Gastroesophageal sphincter (tissue), 3 donors: ENCODE data around the gene RARRES1.

Experiments
- EP300 ChIP-seq: sonication (generic); formaldehyde crosslinking; IDR thresholded peaks from one replicate; pipeline ENCODE4 v1.6.1; 2017; ENCODE audit warnings: antibody characterized with exemption, mild to moderate bottlenecking
- POLR2A ChIP-seq, 2 donors: fragments of 450-650 bp; IDR thresholded peaks; one replicate each; pipeline ENCODE4 v1.6.1; 2017; ENCODE audit warnings: antibody characterized with exemption in 2 of 2, mild to moderate bottlenecking in 2 of 2, moderate library complexity in 1 of 2
- POLR2AphosphoS5 ChIP-seq: sonication (generic); formaldehyde crosslinking; IDR thresholded peaks from one replicate; pipeline ENCODE4 v1.6.1; 2017; ENCODE audit warnings: antibody characterized with exemption
- TF ChIP-seq, protein P1 (sequence below), 4 experiments: fragments of 200-600 bp in 2 of 4; fragments of 450-650 bp in 2 of 4; sonication (generic) in 1 of 4; IDR thresholded peaks; one replicate each; pipeline ENCODE4 v1.5.1; 2017 to 2019; ENCODE audit warnings: antibody characterized with exemption in 4 of 4, mild to moderate bottlenecking in 2 of 4, moderate library complexity in 2 of 4

DNA sequence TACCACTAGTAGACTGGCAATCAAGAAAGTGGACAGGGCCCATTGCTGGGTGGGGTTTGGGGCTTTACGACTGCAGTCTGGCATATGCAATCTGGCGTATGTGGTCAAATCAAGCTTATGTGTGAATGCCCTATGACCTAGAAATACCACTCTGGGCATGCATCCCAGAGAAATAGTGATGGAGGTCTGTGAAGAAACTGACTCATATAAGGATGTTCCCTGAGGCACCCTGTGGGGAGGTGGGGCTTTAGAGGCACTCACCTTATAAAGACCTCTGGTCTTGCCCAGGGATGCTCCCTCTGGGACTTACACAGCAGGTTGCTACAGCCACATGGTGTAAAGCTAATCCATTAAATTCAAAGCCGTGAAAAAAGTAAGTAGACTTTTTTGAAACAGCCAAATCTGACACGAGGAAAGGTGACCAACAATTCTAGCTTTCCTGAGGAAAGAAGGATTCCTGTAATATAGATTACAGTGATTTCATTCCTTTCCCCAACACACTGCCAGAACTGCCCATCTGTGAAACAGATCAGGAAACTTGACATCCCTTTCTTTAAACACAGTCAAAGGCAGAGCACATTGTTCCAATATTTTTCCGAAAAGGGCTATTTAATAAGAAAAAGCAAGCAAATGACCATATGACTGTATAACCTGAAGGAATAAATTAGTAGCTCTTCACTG is 13.6 kb downstream of the RARRES1 start:
- TF ChIP-seq POLR2A (IDR thresholded peaks at IDR 0.05) (no peak), EP300 (no peak), POLR2AphosphoS5 (no peak)
- TF ChIP-seq, protein P1, sequence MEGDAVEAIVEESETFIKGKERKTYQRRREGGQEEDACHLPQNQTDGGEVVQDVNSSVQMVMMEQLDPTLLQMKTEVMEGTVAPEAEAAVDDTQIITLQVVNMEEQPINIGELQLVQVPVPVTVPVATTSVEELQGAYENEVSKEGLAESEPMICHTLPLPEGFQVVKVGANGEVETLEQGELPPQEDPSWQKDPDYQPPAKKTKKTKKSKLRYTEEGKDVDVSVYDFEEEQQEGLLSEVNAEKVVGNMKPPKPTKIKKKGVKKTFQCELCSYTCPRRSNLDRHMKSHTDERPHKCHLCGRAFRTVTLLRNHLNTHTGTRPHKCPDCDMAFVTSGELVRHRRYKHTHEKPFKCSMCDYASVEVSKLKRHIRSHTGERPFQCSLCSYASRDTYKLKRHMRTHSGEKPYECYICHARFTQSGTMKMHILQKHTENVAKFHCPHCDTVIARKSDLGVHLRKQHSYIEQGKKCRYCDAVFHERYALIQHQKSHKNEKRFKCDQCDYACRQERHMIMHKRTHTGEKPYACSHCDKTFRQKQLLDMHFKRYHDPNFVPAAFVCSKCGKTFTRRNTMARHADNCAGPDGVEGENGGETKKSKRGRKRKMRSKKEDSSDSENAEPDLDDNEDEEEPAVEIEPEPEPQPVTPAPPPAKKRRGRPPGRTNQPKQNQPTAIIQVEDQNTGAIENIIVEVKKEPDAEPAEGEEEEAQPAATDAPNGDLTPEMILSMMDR (IDR thresholded peaks at IDR 0.05) = no peak
